Upper lobe of right lung (tissue), 1 donor: ENCODE data around the gene DAP. TPM values are rescaled to one million over a fixed set of nuclear protein-coding genes. Genes with fewer than 3 reads are reported as not detected.

Experiments used
- ATAC-seq: fragments of 200-7000 bp; cut with Tn5 transposase; one replicate; pipeline ENCODE4 v1.9.1; 2020; ENCODE audit warnings: mild to moderate bottlenecking, moderate library complexity
- DNase-seq: peaks from one replicate; pipeline ENCODE4 v3.0.0-alpha.2; 2020
- H3K27ac ChIP-seq: fragments of 200-600 bp; one replicate; pipeline ENCODE4 v1.8.0; 2022
- H3K27me3 ChIP-seq: fragments of 200-600 bp; one replicate; pipeline ENCODE4 v1.8.0; 2022; ENCODE audit warnings: mild to moderate bottlenecking
- H3K36me3 ChIP-seq: fragments of 200-600 bp; one replicate; pipeline ENCODE4 v1.8.0; 2022
- H3K4me1 ChIP-seq: fragments of 200-600 bp; one replicate; pipeline ENCODE4 v1.8.0; 2022
- H3K4me3 ChIP-seq: fragments of 200-600 bp; one replicate; pipeline ENCODE4 v1.8.0; 2022; ENCODE audit warnings: mild to moderate bottlenecking
- H3K9me3 ChIP-seq: fragments of 200-600 bp; one replicate; pipeline ENCODE4 v1.8.0; 2022
- intact Hi-C: fragments of 100-400 bp; cut with DNase I; formaldehyde crosslinking; loops from one replicate; pipeline ENCODE4 v1.11.0; 2022
- total RNA-seq: library from RNA; stranded (reverse); fragmentation: NEBNext Ultra II Directional; extraction: Animal tissue kit (Norgen Biotek cat#: 25700); gene quantifications from one replicate; pipeline ENCODE4 v1.2.1, GENCODE V29; 2021
- TF ChIP-seq, protein P1 (sequence below): fragments of 200-600 bp; IDR thresholded peaks from one replicate; pipeline ENCODE4 v1.8.0; 2022; ENCODE audit warnings: antibody characterized with exemption
- donor health status: DM: no; HTN: yes; CAD: no; lungs with severe emphysema.

The DAP gene
- total RNA-seq, 1 donor from 2014 or later: 105 TPM

DNA sequence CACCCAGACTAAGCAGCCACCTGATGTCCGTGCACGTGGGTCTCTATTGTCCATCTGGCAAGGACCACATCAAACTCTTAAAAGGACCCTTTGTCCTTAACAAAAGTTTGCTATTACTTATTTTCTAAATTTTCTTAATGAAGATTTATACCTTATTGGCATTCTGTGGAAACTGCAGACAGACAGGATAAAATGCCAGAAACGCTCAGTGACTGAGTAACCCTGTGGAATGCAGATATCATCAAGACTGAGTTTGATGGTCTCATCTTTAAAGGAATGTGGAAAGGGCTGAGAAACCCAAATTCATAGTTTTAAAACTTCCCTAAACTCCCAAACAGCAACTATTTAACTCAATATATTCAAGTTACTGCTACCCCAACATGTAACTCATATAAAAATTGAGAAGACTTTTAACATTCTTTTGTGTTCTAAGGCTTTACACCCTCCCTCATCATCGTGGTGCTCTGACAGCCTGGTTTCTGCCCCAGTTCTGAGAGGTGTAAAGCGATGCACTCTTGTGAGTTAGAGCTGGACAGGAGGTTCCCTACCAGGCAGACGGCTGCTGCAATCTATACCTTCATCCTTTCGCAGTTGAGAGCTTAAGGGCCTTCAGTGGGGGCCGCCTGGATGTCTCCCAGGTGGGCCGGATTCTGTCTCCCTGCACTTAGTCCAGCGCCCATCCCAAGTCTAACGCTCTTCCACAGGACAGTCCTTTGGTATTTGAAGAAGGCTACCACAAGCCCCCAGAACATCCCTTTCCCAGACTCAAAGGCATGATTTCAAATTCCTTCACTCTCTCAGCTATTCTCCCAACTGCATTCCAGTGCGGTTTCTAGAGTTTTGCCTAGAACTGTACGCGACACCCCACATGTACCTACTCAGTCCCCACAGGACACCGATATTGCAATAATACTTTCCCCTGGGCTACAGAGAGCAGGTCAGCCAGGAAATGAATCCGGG lies 68.9 kb downstream of the DAP start:
- intact Hi-C loops: no loop called here
- DNase-seq: no peak
- Histone ChIP-seq H3K4me1 (no peaks in the 10 kb centered on the region), H3K4me3 (no peak overlapping the region), H3K9me3 (no peaks in the 10 kb centered on the region), H3K27me3 (no peaks in the 10 kb centered on the region), H3K27ac (no peak overlapping the region), H3K36me3 (no peaks in the 10 kb centered on the region)
- ATAC-seq: no peak
- TF ChIP-seq, protein P1, sequence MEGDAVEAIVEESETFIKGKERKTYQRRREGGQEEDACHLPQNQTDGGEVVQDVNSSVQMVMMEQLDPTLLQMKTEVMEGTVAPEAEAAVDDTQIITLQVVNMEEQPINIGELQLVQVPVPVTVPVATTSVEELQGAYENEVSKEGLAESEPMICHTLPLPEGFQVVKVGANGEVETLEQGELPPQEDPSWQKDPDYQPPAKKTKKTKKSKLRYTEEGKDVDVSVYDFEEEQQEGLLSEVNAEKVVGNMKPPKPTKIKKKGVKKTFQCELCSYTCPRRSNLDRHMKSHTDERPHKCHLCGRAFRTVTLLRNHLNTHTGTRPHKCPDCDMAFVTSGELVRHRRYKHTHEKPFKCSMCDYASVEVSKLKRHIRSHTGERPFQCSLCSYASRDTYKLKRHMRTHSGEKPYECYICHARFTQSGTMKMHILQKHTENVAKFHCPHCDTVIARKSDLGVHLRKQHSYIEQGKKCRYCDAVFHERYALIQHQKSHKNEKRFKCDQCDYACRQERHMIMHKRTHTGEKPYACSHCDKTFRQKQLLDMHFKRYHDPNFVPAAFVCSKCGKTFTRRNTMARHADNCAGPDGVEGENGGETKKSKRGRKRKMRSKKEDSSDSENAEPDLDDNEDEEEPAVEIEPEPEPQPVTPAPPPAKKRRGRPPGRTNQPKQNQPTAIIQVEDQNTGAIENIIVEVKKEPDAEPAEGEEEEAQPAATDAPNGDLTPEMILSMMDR: no peak

DNA sequence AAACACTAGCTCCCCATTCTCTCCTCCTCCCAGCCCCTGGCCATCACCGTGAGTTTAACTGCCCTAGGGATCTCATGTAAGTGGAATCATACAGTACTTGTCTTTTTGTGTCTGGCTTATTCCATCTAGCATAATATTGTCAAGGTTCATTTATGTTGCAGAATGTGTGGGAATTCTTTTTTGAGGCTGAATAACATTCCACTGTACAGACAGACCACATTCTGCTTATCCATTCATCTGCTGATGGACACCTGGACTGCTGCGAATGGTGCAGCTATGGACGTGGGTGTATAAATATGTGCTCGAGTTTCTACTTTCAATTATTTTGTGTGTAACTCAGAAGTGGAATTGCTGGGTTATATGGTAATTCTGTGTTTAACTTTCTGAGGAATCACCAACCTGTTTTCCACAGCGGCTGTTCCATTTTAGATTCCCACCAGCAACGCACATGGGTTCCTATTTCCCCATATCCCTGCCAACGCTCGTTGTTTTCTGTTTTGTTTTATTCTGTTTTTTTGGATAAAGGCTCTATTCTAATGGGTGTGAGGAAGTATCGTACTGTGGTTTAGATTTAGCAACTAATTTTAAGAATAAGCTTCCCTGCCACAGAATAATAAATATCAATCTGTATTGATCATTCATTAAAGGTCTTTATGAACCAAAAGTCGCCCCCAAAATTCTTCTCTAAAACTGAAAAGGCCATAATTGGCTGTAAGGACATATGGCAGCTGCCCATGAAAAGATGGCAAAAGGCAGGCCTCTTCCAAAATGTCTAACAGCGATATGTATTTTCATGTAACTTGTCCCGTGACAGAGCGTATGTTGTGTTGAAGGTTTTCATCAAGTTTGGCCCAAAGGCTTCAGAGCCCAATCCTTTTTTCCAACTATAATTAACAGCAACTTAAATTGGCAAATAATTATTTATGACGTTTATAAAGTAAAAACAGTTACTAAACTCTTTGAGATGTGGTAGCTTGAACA lies 70.3 kb downstream of the DAP start:
- Histone ChIP-seq H3K4me3 (no peak overlapping the region), H3K9me3 (no peaks in the 10 kb centered on the region), H3K4me1 (no peaks in the 10 kb centered on the region), H3K36me3 (no peaks in the 10 kb centered on the region), H3K27ac (no peak overlapping the region), H3K27me3 (no peaks in the 10 kb centered on the region)
- ATAC-seq (no peak), DNase-seq (no peak)
- TF ChIP-seq, protein P1: no peak
- intact Hi-C loops: no loop called here

DNA sequence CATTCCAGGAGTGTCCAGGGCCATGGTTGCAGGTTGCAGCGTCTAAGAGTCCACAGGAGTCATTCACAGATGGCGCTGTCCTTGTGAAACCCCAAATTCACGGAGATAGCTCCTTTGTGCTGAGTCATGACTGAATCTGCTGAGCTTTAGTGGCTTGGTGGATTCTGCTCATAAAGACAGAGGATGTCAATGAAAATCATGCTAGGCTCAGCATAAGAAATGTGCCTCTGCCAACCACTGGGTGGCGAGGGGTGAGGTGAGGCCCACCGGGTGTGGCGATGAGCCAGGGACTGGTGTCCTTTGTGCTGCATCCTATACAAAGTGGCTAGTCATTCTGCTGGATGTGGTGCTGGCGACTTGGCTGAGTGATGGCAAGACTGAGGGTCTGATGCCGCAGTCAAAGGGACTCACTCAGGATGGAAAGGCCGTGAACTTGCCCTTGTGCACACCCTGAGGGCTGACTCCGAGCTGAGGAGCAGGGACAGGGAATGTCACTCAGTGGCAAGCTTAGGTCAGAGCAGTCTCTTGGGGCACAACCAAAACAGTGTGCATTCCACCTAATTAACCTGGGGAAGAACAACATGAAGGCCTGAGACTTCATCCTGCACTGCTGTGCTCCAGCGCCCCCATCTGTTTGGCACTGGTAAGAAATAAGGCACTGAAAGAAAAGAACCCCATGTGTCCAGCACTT lies 71.5 kb downstream of the DAP start:
- no peak overlapping the region for H3K4me3 ChIP-seq
- DNase-seq: no peak
- peak; percentile 44 for ATAC-seq
- no peaks in the 10 kb centered on the region for H3K9me3 ChIP-seq
- intact Hi-C loops: no loop called here
- H3K36me3 ChIP-seq: no peaks in the 10 kb centered on the region
- no peaks in the 10 kb centered on the region for H3K27me3 ChIP-seq
- H3K4me1 ChIP-seq: no peaks in the 10 kb centered on the region
- no peak overlapping the region for H3K27ac ChIP-seq
- TF ChIP-seq, protein P1: peak; percentile 17

DNA sequence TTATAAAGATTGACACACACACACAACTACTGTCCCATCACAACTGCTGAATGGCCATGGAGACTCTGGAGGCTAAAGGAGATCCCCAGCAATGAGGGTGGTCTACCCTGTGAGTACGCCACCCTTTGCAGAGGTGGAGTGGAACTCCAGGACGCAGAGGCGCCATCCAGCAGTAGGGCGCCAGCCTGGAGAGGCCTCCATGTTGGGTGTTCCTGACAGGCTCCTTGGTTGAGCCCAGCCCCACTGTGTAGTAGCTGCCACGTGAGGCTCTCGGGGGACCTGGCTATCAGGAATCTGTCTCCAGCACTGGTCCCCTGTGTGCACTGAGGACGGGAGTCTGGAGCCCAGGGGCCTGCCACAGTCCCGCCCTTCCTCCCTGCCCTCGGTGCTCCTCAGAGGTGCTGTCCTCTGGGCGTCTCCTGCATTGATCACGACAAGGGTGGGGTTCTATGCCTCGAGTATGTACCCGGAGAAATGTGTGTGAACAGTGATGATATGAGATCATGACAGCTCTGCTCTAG lies 72.3 kb downstream of the DAP start:
- Histone ChIP-seq H3K27ac (no peak overlapping the region), H3K27me3 (no peaks in the 10 kb centered on the region), H3K4me3 (no peak overlapping the region), H3K9me3 (no peaks in the 10 kb centered on the region), H3K36me3 (no peaks in the 10 kb centered on the region), H3K4me1 (no peaks in the 10 kb centered on the region)
- intact Hi-C loops: no loop called here
- DNase-seq (no peak), ATAC-seq (peak; percentile 10)
- TF ChIP-seq, protein P1: no peak

DNA sequence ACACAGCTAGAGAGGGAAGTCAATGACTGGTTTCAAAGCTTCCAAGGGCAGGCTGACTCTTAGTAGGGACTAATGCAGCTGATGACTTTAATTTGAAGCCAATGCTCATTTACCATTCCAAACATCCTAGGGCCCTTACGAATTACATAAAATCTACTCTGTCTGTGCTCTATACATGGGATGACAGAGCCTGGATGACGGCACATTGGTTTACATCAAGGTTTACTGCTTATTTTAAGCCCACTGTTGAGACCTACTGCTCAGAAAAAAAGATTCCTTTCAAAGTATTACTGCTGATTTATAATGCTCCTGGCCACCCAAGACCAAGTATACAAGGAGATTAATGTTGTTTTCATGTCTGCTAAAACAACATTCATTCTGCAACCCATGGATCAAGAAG lies 74.1 kb downstream of the DAP start:
- Histone ChIP-seq H3K36me3 (peaks cover 16% of the 10 kb centered on the region), H3K4me3 (no peak overlapping the region), H3K9me3 (no peaks in the 10 kb centered on the region), H3K4me1 (no peaks in the 10 kb centered on the region), H3K27me3 (no peaks in the 10 kb centered on the region), H3K27ac (no peak overlapping the region)
- TF ChIP-seq, protein P1: no peak
- no peak for ATAC-seq
- DNase-seq: no peak
- intact Hi-C loops: no loop called here
